ENCODE results near the gene CPXM1.
"Not testable (repeated sequence)": the region's sequence is repeated elsewhere in the genome, so short reads cannot be mapped to it uniquely, and the experiment has no call there.

CPXM1 gene

DNA sequence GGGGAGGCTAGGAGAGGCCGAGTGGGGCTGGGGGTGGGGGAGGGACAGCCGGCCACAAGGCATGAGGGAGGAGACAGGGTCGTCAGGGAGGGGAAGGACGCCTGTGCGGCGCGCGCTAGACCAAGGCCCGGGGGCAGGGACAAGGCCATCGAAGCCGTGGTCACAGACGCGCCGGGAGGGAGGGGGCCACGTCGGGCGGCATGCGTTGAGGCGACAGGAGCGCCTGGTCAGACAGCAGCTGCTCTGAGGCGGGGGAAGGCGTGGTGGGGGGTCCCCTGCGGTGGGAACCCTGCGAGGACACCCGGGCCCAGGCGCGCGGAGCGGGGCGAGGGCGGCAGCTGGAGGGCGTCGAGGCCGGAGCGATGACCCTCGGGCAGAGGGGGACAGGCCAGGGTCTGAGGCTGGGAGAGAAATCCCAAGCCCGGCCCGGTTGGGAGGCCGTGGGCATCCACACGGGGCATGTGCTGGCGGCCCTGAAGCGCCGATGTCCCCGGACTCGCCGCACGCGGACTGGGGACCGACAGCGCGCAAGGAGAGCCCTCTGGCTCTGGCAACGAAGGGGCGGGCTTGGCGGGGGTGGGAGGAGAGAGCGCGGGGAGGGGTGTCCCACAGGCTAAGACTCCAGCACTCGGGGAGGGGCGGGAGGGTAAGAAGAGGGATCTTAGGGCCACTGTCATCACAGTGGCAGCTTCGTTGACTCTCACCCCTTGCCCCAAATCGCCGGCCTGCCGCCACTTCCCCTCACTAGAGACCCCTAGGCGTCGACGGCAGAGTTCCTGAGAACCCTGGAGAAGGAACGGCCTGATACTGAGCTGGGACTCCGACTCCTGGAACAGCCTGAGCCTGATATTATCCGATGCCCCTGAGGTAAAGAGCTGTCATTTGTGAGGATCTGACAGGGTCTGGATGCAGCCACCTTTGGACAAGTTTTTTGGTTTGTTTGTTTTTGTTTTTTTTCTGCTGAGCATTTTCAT, 20.8 kb upstream of the CPXM1 start:
- DNase-seq (ENCODE audit: low spot score): no peak

- no peak for DNase-seq (ENCODE audit: low spot score)
Observed at GRCh38 chr20:2820084-2820895, 19.9 kb upstream of the CPXM1 start.

- no peak for DNase-seq (ENCODE audit: low spot score)
Observed at GRCh38 chr20:2817891-2818595, 17.6 kb upstream of the CPXM1 start.

DNA sequence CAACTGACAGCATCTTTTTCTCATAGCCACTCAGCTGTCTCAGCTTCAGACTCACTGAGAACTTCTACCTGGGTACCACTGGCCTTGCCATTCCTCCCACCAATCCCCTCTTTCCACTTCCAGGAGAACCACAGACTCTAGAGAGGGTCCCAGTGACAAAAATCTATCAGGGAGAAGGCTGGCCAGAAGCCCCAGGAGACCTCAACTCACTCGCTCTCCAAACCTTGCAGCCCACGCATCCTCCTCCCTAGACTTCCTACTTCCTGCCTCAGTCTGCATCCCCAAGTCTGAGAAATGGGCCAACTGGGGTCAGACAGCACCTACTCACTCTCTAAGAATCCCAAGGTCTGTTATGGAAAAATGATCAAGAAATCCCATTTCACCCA, 16.9 kb upstream of the CPXM1 start:
- no peak for DNase-seq (ENCODE audit: low spot score)

GRCh38 chr20:2816583-2817340, 16.3 kb upstream of the CPXM1 start:
- DNase-seq (ENCODE audit: low spot score): no peak

- DNase-seq (ENCODE audit: low spot score): no peak
Observed at GRCh38 chr20:2816030-2816582, 15.7 kb upstream of the CPXM1 start, which contains the start of gene TMEM239. TMEM239 (plus strand) TSS chr20:2816364; CDS start chr20:2816555, 191 bp downstream.

GRCh38 chr20:2815242-2815900, 14.9 kb upstream of the CPXM1 start:
- DNase-seq (ENCODE audit: low spot score): no peak

DNA sequence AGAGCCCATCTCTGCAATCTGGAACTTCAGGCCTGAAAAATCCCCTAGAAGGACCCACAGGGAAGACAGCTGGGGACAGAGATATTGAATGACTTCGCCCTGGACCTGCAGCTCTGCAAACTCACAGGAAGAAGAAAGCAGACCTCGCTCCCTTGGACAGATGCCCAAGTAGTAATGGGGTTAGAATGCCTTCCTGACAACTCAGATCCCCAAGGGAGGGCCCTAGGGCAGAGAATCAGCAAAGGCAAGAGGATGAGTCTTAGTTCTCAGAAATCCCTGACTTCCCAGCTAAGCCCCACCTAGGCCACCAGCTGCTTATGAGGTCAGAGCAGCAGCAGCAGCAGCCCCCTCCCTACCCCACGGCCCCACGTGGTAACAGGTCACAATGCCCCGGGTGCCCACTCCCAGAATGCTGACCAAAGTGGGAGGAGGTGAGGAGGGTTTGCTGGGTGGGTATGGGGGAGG, 14.2 kb upstream of the CPXM1 start, which contains the start of gene C20orf141:
Gene C20orf141, plus strand, starts transcription at position 401 of the 465 bp plus-strand sequence. CDS start 198 bp downstream, outside the sequence.
- no peak for DNase-seq (ENCODE audit: low spot score)

GRCh38 chr20:2814076-2814475, 13.6 kb upstream of the CPXM1 start:
- no peak for DNase-seq (ENCODE audit: low spot score)

DNA sequence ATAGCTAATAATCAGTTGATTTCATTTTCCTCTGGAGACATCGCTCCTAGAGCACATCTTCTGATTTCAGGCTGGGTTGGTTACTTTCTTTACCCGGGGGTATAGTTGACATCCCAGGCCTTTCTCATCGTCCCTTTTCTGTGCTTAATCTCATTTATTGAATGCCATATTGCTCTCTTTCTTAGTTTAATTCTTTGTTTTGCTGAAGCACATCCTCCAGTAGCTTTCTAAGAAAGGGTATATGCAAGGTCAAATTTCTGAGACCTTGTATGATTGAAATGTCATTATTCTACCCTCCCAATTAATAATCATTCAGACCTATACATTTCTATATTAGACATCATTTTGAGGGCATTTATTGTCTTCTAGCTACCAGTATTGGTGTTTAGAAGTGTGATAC, 11.8 kb upstream of the CPXM1 start:
- DNase-seq (ENCODE audit: low spot score): no peak

- no peak for DNase-seq (ENCODE audit: low spot score)
Observed at GRCh38 chr20:2809690-2810089, 9.3 kb upstream of the CPXM1 start.

GRCh38 chr20:2807929-2808328, 7.5 kb upstream of the CPXM1 start:
- DNase-seq (ENCODE audit: low spot score): not testable (repeated sequence)

DNA sequence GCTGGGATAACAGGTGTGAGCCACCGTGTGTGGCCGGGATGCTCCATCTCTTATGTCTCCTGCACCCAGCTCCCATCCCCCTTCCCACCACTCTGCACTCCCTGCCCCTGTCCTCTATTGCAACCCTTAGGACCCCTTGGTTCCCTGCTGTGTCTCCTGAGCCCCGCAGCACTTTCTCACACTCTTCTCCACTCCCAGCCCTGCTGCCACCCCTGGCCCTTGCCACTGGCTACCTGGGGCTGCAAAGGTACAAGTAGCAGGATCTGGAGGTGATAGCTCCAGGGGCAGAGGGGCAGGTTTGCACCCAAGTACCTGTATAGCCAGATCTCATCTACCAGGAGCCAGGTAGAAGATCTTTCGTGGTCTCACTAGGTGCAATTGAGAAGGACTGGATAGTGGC, 6.6 kb upstream of the CPXM1 start:
- DNase-seq (ENCODE audit: low spot score): no peak

- DNase-seq (ENCODE audit: low spot score): no peak
Observed at GRCh38 chr20:2806351-2806701, 5.9 kb upstream of the CPXM1 start.

DNA sequence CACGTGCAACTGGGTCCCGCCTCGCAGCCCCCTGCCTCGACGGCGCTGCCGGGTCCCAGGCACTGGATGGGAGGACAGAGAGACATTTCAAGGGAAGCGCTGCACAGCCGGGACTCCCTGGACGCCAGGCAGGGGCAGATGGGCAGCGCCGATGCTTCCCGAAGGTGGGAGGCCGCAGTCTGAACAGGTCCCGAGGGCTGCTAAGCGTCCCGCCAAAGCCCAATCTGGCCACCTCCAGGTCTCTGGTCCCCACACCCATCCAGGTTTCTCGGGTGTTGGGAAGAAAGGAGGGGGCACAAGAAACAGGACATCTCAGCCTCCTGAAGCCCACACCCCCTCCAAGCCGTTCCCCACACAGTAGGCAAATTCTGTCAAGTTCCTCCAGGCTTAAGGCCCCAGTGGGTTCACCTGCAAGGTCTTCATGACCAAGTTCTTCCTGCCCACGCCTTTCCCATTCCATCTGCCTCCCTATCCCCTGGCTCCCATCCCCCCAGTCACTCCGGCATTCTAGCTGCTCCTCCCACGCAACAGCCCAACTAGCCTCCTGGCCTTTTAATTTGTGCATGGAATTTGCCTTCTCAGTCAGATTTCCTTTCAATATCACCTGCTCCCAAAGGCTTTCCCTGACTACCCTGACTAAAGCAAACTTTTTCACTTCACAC, 5.4 kb upstream of the CPXM1 start:
- no peak for DNase-seq (ENCODE audit: low spot score)

- no peak for DNase-seq (ENCODE audit: low spot score)
Observed at GRCh38 chr20:2804852-2805688, 4.6 kb upstream of the CPXM1 start.

DNA sequence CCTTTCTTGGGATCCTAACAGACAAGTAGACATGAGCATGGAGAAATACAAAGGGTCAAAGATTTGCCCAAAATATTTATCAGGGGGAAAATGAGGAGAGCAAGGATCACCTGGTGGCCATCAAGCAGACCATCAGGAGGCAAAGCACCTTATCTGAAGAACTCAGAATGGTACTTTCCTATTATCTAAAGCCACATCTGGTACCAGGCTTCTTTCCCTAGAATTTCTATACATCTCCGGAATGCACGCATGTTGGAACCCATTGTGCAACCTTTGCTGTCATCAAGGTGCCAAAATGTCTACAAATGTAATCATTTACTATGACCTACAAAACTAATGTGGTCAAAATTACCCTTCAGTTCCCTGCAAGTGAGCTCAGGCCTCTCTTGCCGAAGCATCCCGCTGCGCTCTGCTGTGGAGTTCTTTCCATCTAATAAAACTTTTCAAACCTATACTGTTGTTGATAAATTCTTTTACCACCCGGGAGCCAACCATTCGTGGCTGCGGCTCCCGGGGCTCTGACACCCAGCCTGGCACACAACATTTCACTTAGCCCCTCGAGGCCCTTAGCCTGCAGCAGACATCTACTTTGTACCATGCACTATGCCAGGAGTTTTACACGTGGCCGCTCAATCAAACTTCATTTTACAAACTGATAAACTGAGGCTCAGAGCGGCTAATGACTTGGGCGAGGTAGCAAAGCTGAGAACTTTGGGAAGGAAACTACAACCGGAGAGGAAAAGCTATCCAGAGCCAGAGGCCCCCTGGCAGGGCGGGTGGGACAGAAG, 3.8 kb upstream of the CPXM1 start:
- DNase-seq (ENCODE audit: low spot score): no peak

GRCh38 chr20:2801286-2801728, 880 bp upstream of the CPXM1 start:
- no peak for DNase-seq (ENCODE audit: low spot score)

Measured in activated CD4-positive, alpha-beta T cell treated with anti-CD3 and anti-CD28 coated beads, Interleukin-2, Interleukin-4, amounts not matched to agents 100 ng/mL and 50 ng/mL, durations not matched to agents 16 hours and 8 hours (primary cell).